Measurements from ENCODE around the gene TSKS. TPM values are rescaled to one million over a fixed set of nuclear protein-coding genes. Genes with fewer than 3 reads are reported as not detected.

TSKS gene
- total and polyA plus RNA-seq, 2 donors (not counting 3 experiments of a cell fraction or from before 2014, with no cell fraction given), result 0.03 TPM; not detected in 1

DNA sequence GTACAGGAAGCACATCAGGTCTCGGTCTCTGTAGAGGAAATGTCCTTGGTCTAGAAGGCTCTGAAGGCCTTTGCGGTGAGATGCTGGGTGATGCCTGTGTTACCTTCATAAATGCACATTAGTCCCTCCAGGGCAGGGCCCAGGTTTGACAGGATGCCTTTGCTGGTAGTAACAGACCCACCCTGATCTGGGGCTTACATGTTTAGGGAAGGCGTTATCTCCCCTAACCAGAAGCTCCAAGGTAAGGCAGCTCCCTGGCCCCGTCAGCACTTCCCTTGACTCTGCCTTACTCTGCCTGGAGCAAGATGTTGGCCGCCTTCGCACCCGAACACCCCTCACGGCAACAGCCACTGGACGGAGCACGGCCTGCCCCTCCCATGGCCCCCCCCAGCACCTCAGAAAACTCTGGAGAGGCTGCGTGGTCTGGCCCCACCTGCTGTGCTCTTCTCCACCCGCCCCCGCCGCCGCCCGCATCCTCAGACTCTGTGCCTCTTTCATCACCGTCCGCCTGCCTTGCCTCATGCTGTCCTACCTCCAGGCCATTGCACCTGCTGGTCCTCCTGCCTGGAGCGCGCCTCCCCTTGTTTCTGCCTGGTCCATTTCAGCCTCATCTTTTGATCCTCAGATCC lies 12.8 kb upstream of the TSKS start:
- no peaks in the 10 kb centered on the region for H3K9me3 ChIP-seq (replicated peaks; ENCODE audit: control insufficient read depth, insufficient read depth, low read length)
- no peak overlapping the region for H3K4me3 ChIP-seq (replicated peaks in 1 of 3; ENCODE audit: insufficient read depth in 1 of 3, low read depth in 1 of 3, low read length in 3 of 3)
- no peak overlapping the region for H3K4me2 ChIP-seq (ENCODE audit: insufficient read depth, low read length)
- H3K4me1 ChIP-seq (ENCODE audit: control insufficient read depth, extremely low read depth, insufficient read depth, low read length), result no peaks in the 10 kb centered on the region
- H3K9me1 ChIP-seq (replicated peaks; ENCODE audit: control insufficient read depth, extremely low read depth, insufficient read depth, low read length), result no peaks in the 10 kb centered on the region
- H2AFZ ChIP-seq (ENCODE audit: low read depth, low read length), result no peak overlapping the region
- no peak overlapping the region for H3K27ac ChIP-seq (ENCODE audit: insufficient read depth, low read depth, low read length)
- H3K9ac ChIP-seq (replicated peaks; ENCODE audit: extremely low read depth, insufficient read depth, low read length), result no peak overlapping the region
- no peaks in the 10 kb centered on the region for H3K27me3 ChIP-seq (ENCODE audit: control insufficient read depth in 2 of 2, insufficient read depth in 2 of 2, low read length in 2 of 2)
- peaks cover 17% of the 10 kb centered on the region for H3K79me2 ChIP-seq (ENCODE audit: control insufficient read depth, insufficient read depth, low read length)
- intact Hi-C loops (cut with micrococcal nuclease), result no loop called here
- FAIRE-seq, result no peak
- no TSS peak for BruUV-seq (replicated peaks)
- DNase-seq (ENCODE audit: low read depth, low spot score), result no peak
- dilution Hi-C loops (cut with MboI; ENCODE audit: extremely low pct_ligation_motif_present, low sequenced_read_pairs), result no loop called here
- no peak for TF ChIP-seq POLR2A (IDR thresholded peaks at IDR 0.05; ENCODE audit: low read depth, low read length)
- TF ChIP-seq EZH2 (IDR thresholded peaks at IDR 0.05; ENCODE audit: borderline replicate concordance, low read depth, low read length, severe bottlenecking), result no peak
- TF ChIP-seq, protein P1, sequence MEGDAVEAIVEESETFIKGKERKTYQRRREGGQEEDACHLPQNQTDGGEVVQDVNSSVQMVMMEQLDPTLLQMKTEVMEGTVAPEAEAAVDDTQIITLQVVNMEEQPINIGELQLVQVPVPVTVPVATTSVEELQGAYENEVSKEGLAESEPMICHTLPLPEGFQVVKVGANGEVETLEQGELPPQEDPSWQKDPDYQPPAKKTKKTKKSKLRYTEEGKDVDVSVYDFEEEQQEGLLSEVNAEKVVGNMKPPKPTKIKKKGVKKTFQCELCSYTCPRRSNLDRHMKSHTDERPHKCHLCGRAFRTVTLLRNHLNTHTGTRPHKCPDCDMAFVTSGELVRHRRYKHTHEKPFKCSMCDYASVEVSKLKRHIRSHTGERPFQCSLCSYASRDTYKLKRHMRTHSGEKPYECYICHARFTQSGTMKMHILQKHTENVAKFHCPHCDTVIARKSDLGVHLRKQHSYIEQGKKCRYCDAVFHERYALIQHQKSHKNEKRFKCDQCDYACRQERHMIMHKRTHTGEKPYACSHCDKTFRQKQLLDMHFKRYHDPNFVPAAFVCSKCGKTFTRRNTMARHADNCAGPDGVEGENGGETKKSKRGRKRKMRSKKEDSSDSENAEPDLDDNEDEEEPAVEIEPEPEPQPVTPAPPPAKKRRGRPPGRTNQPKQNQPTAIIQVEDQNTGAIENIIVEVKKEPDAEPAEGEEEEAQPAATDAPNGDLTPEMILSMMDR (IDR thresholded peaks at IDR 0.05; ENCODE audit: extremely low read depth in 1 of 2, insufficient read depth in 1 of 2, low read depth in 1 of 2, low read length in 2 of 2), result no peak
- no peak for TF ChIP-seq POLR2AphosphoS5 (IDR thresholded peaks at IDR 0.05; ENCODE audit: insufficient read depth, low read depth, low read length)
- no peak for TF ChIP-seq MYC (IDR thresholded peaks at IDR 0.05; ENCODE audit: low read depth, low read length)
- no peak for TF ChIP-seq JUN (IDR thresholded peaks at IDR 0.05; ENCODE audit: borderline replicate concordance, insufficient read depth, insufficient read length, low read depth)
- POLR2A ChIA-PET, result no interaction called here
- no peaks in the 10 kb centered on the region for H4K20me1 ChIP-seq (replicated peaks; ENCODE audit: control insufficient read depth, extremely low read depth, insufficient read depth, low read length)
- H3K36me3 ChIP-seq (ENCODE audit: control insufficient read depth in 2 of 2, extremely low read depth in 1 of 2, insufficient read depth in 2 of 2, low read length in 2 of 2), result peaks cover 0 to 6% of the 10 kb centered on the region in 2 experiments
- CTCF ChIA-PET, result no interaction called here

DNA sequence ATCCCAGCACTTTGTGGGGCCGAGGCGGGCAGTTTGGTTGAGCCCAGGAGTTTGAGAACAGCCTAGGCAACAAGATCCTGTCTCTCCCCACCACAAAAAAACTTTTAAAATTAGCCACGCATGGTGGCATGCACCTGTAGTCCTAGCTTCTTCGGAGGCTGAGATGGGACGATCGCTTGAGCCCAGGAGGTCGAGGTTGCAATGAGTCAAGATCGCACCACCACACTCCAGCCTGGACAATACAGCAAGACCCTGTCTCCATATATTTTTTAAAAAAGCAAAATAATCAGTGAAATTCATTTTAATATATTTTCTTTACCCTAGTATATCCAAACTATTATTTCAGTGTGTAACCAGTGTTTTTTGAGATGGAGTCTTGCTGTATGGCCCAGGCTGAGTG lies 11.9 kb upstream of the TSKS start:
- Histone ChIP-seq H3K27me3 (ENCODE audit: control insufficient read depth in 2 of 2, insufficient read depth in 2 of 2, low read length in 2 of 2) (no peaks in the 10 kb centered on the region), H3K9me1 (replicated peaks; ENCODE audit: control insufficient read depth, extremely low read depth, insufficient read depth, low read length) (no peaks in the 10 kb centered on the region), H4K20me1 (replicated peaks; ENCODE audit: control insufficient read depth, extremely low read depth, insufficient read depth, low read length) (no peaks in the 10 kb centered on the region), H2AFZ (ENCODE audit: low read depth, low read length) (no peak overlapping the region), H3K9me3 (replicated peaks; ENCODE audit: control insufficient read depth, insufficient read depth, low read length) (no peaks in the 10 kb centered on the region), H3K4me1 (ENCODE audit: control insufficient read depth, extremely low read depth, insufficient read depth, low read length) (no peaks in the 10 kb centered on the region), H3K79me2 (ENCODE audit: control insufficient read depth, insufficient read depth, low read length) (peaks cover 24% of the 10 kb centered on the region), H3K36me3 (ENCODE audit: control insufficient read depth in 2 of 2, extremely low read depth in 1 of 2, insufficient read depth in 2 of 2, low read length in 2 of 2) (peaks cover 0 to 6% of the 10 kb centered on the region in 2 experiments), H3K4me2 (ENCODE audit: insufficient read depth, low read length) (no peak overlapping the region), H3K4me3 (replicated peaks in 1 of 3; ENCODE audit: insufficient read depth in 1 of 3, low read depth in 1 of 3, low read length in 3 of 3) (no peak overlapping the region), H3K9ac (replicated peaks; ENCODE audit: extremely low read depth, insufficient read depth, low read length) (no peak overlapping the region), H3K27ac (ENCODE audit: insufficient read depth, low read depth, low read length) (no peak overlapping the region)
- DNase-seq (ENCODE audit: low read depth, low spot score) (no peak), FAIRE-seq (no peak)
- POLR2A ChIA-PET, result no interaction called here
- no TSS peak for BruUV-seq (replicated peaks)
- dilution Hi-C loops (cut with MboI; ENCODE audit: extremely low pct_ligation_motif_present, low sequenced_read_pairs), result no loop called here
- CTCF ChIA-PET, result no interaction called here
- intact Hi-C loops (cut with micrococcal nuclease), result no loop called here
- TF ChIP-seq JUN (IDR thresholded peaks at IDR 0.05; ENCODE audit: borderline replicate concordance, insufficient read depth, insufficient read length, low read depth) (no peak), FOS (IDR thresholded peaks at IDR 0.05; ENCODE audit: borderline replicate concordance, insufficient read depth, low read length) (no peak), GATA2 (IDR thresholded peaks at IDR 0.05; ENCODE audit: insufficient read depth, insufficient read length, low read depth, low read length) (no peak), MYC (IDR thresholded peaks at IDR 0.05; ENCODE audit: low read depth, low read length) (no peak), POLR2AphosphoS5 (IDR thresholded peaks at IDR 0.05; ENCODE audit: insufficient read depth, low read depth, low read length) (no peak), POLR2A (IDR thresholded peaks at IDR 0.05; ENCODE audit: low read depth, low read length) (no peak), EZH2 (IDR thresholded peaks at IDR 0.05; ENCODE audit: borderline replicate concordance, low read depth, low read length, severe bottlenecking) (no peak)
- TF ChIP-seq, protein P2, sequence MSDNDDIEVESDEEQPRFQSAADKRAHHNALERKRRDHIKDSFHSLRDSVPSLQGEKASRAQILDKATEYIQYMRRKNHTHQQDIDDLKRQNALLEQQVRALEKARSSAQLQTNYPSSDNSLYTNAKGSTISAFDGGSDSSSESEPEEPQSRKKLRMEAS (IDR thresholded peaks at IDR 0.05; ENCODE audit: insufficient read depth, insufficient read length), result no peak
- TF ChIP-seq, protein P1 (IDR thresholded peaks at IDR 0.05; ENCODE audit: extremely low read depth in 1 of 2, insufficient read depth in 1 of 2, low read depth in 1 of 2, low read length in 2 of 2), result no peak

All from endothelial cell of umbilical vein (primary cell).